Hepatocyte (in vitro differentiated cells): ENCODE data around the gene LEMD2.

Experiments used
- CTCF ChIP-seq: fragments of 200-600 bp; sonication (generic); IDR thresholded peaks from 2 replicates; pipeline ENCODE4 v1.5.1; 2016; ENCODE audit warnings: antibody characterized with exemption, mild to moderate bottlenecking; ENCODE audit not compliant: poor library complexity
- EZH2 ChIP-seq: fragments of 200-600 bp; sonication (generic); IDR thresholded peaks from 2 replicates; pipeline ENCODE4 v1.6.1; 2016; ENCODE audit warnings: antibody characterized with exemption, mild to moderate bottlenecking, borderline replicate concordance

GRCh38 chr6:33828452-33828763 lies 39.5 kb upstream of the LEMD2 start:
- TF ChIP-seq CTCF (no peak), EZH2 (no peak)
